ENCODE data around the gene CPB2.

CPB2 gene

GRCh38 chr13:46040763-46041162, 64.1 kb downstream of the CPB2 start:
- H3K9me3 ChIP-seq, result no peaks in the 10 kb centered on the region
- H3K9ac ChIP-seq, result no peak overlapping the region
- H3K4me1 ChIP-seq, result peaks cover 18% of the 10 kb centered on the region
- TF ChIP-seq Cebpa-rat (IDR thresholded peaks at IDR 0.05), result no peak
- no peak overlapping the region for H3K4me3 ChIP-seq
- H3K27ac ChIP-seq, result no peak overlapping the region
- H3K36me3 ChIP-seq, result peaks cover 49% of the 10 kb centered on the region
- no peaks in the 10 kb centered on the region for H3K27me3 ChIP-seq
- H4K20me1 ChIP-seq, result peaks cover 22% of the 10 kb centered on the region
- peak overlapping the region; percentile 59 for H3K4me2 ChIP-seq

DNA sequence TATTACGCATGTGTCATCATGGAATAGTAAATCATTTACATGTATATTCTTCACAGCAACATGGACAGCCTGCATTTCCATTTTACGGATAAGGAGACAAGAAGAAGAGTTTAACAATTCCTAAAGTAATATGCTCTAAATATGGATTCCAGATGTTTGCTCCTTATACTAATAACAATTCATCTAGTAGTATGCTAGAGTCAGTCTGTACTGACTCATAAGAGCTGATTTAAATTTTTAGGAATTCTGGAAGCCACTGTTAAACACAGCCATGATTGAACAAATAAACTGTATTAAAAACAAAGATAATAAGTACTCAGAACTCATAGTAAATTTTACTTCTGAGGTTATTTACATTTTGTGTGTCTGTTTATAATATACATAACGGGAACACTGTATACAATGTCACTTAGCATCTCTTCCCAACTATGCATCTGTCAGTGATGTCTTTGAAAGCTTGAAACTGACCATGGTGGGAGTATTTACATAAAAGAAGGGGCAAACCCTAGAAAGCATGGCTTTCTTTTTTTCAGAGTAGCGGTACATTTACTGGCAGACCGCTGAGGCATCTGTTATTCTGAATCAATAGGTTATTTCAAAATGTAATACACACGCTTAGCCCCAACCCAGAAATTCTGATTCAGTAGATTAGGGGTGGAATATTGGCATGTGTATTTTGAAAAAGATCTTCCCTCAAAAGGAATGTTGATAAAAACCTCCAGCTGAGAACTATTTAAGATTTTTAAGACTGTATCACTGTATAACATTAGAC, 65.2 kb downstream of the CPB2 start:
- H3K9ac ChIP-seq, result no peak overlapping the region
- no peak overlapping the region for H3K4me3 ChIP-seq
- H3K27me3 ChIP-seq, result no peaks in the 10 kb centered on the region
- H3K4me2 ChIP-seq, result peak overlapping the region; percentile 59
- peaks cover 10% of the 10 kb centered on the region; the same call in 1 of the 2 replicates for H4K20me1 ChIP-seq
- no peak overlapping the region for H3K27ac ChIP-seq
- TF ChIP-seq Cebpa-rat (IDR thresholded peaks at IDR 0.05), result no peak
- H3K36me3 ChIP-seq, result peaks cover 61% of the 10 kb centered on the region
- peaks cover 18% of the 10 kb centered on the region for H3K4me1 ChIP-seq
- H3K9me3 ChIP-seq, result peaks cover 6% of the 10 kb centered on the region

DNA sequence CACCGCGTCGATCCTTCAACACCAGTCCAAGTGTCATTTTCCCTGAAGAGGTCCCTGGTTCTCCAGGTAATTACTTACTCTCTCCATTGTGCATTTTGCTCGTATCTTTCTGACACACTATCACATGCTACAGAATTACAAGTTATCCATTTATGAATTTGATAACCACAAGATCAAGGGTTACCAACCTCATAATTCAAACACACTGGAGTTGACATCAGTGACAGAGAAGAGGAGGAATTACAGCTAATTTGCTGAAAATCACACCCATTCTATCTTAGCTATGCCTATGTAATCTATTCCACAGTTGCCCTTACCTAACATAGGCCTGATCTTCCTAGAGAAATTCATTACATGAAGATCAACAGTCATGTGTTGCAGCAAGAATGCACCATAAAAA, 66.5 kb downstream of the CPB2 start:
- Histone ChIP-seq H3K27ac (no peak overlapping the region), H3K4me2 (no peak overlapping the region), H3K9me3 (peaks cover 17% of the 10 kb centered on the region), H3K27me3 (no peaks in the 10 kb centered on the region), H3K4me1 (peaks cover 18% of the 10 kb centered on the region), H3K4me3 (no peak overlapping the region), H3K36me3 (peaks cover 74% of the 10 kb centered on the region), H3K9ac (no peak overlapping the region), H4K20me1 (peaks cover 7% of the 10 kb centered on the region; the same call in 1 of the 2 replicates)
- TF ChIP-seq Cebpa-rat (IDR thresholded peaks at IDR 0.05), result no peak

DNA sequence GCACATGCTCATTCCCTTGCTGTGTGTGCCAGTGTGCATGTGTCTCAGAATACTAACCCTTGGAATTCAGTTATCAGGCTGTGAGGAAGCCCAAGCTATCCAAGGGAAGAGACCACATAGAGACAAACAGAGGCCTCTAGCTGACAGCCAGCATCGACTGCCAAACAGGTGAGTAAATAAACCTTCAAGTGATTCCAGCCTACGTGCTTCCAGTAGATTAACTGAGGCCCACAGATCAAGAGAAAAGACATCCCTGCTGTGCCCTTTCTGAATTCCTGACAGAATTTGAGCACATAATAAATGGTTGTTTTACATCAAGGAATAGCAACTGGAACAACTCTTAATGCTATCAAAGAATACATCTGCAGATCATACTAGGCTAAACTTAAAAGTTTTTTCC, 69.8 kb downstream of the CPB2 start:
- Histone ChIP-seq H3K4me1 (peaks cover 6% of the 10 kb centered on the region), H3K36me3 (peaks cover 84% of the 10 kb centered on the region), H3K9ac (no peak overlapping the region), H3K4me2 (no peak overlapping the region), H3K27me3 (no peaks in the 10 kb centered on the region), H3K27ac (no peak overlapping the region), H3K4me3 (no peak overlapping the region), H3K9me3 (peaks cover 40% of the 10 kb centered on the region), H4K20me1 (peaks cover 6% of the 10 kb centered on the region; the same call in 1 of the 2 replicates)
- no peak for TF ChIP-seq Cebpa-rat (IDR thresholded peaks at IDR 0.05)

- no peak overlapping the region for H3K27ac ChIP-seq
- peaks cover 2% of the 10 kb centered on the region; the same call in 1 of the 2 replicates for H4K20me1 ChIP-seq
- H3K4me3 ChIP-seq, result no peak overlapping the region
- peaks cover 75% of the 10 kb centered on the region for H3K36me3 ChIP-seq
- no peak overlapping the region for H3K9ac ChIP-seq
- H3K4me2 ChIP-seq, result no peak overlapping the region
- no peaks in the 10 kb centered on the region for H3K27me3 ChIP-seq
- TF ChIP-seq Cebpa-rat (IDR thresholded peaks at IDR 0.05), result no peak
- peaks cover 57% of the 10 kb centered on the region for H3K9me3 ChIP-seq
- no peaks in the 10 kb centered on the region for H3K4me1 ChIP-seq
These were observed 72.5 kb downstream of the CPB2 start for GRCh38 chr13:46032341-46032740.

- H3K36me3 ChIP-seq, result peaks cover 77% of the 10 kb centered on the region
These were observed 73.1 kb downstream of the CPB2 start for GRCh38 chr13:46031581-46032263.

DNA sequence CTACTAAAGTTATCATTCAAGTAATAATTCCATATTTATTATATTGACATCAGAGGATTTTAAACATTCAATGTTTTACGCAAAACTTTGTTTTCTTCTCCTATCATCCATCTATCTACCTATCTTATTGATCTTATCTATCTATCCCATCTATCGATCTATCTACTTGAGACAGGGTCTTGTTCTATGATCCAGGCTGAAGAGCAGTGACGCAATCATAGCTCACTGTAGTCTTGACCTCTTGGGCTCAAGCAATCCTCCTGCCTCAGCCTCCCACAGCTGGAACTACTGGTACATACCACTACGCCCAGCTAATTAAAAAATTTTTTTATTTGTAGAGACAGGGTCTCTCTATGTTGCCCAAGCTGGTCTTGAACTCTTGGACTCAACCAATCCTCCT, 79.7 kb downstream of the CPB2 start:
- H3K4me3 ChIP-seq, result no peak overlapping the region
- H3K27ac ChIP-seq, result no peak overlapping the region
- no peak overlapping the region for H3K9ac ChIP-seq
- H3K4me2 ChIP-seq, result no peak overlapping the region
- H4K20me1 ChIP-seq, result peaks cover 6% of the 10 kb centered on the region; the same call in 1 of the 2 replicates
- peaks cover 23% of the 10 kb centered on the region; the same call in 1 of the 2 replicates for H3K36me3 ChIP-seq
- no peaks in the 10 kb centered on the region for H3K27me3 ChIP-seq
- TF ChIP-seq Cebpa-rat (IDR thresholded peaks at IDR 0.05), result no peak
- peaks cover 10% of the 10 kb centered on the region; the same call in 1 of the 2 replicates for H3K4me1 ChIP-seq
- H3K9me3 ChIP-seq, result peaks cover 17% of the 10 kb centered on the region

More at GRCh38 chr13:46031581-46032263, 73.1 kb downstream of the CPB2 start:
- H3K9ac ChIP-seq, result no peak overlapping the region
- no peaks in the 10 kb centered on the region for H3K27me3 ChIP-seq
- peaks cover 57% of the 10 kb centered on the region for H3K9me3 ChIP-seq
- H4K20me1 ChIP-seq, result peaks cover 6% of the 10 kb centered on the region; the same call in 1 of the 2 replicates
- no peak overlapping the region for H3K27ac ChIP-seq
- H3K4me1 ChIP-seq, result no peaks in the 10 kb centered on the region
- H3K4me2 ChIP-seq, result no peak overlapping the region
- no peak overlapping the region for H3K4me3 ChIP-seq
- no peak for TF ChIP-seq Cebpa-rat (IDR thresholded peaks at IDR 0.05)

GRCh38 chr13:46022481-46022880, 82.4 kb downstream of the CPB2 start:
- H3K4me3 ChIP-seq, result no peak overlapping the region
- peaks cover 37% of the 10 kb centered on the region for H3K36me3 ChIP-seq
- H3K27me3 ChIP-seq, result no peaks in the 10 kb centered on the region
- TF ChIP-seq Cebpa-rat (IDR thresholded peaks at IDR 0.05), result no peak
- H3K4me1 ChIP-seq, result peaks cover 10% of the 10 kb centered on the region; the same call in 1 of the 2 replicates
- H3K9ac ChIP-seq, result no peak overlapping the region
- no peak overlapping the region for H3K27ac ChIP-seq
- no peaks in the 10 kb centered on the region for H3K9me3 ChIP-seq
- H3K4me2 ChIP-seq, result 0 out of 2 replicates have a peak overlapping the region, but pooled peaks have one; percentile 5
- H4K20me1 ChIP-seq, result peaks cover 6% of the 10 kb centered on the region; the same call in 1 of the 2 replicates

DNA sequence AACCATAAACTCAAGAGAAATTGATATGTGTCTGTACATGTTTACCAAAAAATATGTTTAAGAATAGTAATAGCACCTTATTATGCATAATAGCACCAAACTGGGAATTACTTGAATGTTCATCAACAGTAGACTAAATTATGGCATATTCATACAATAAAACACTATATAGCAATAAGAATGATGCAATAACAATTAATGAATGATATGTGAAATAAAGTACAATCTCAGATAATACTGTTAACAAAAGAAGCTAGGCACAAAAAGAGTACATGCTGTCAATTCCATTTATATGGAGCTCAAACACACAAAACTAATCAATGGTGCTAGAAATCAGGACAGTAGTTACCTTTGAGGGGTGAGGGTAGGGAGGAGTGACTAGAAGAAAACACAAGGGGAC, 88.6 kb downstream of the CPB2 start:
- H3K27ac ChIP-seq, result no peak overlapping the region
- H4K20me1 ChIP-seq, result no peaks in the 10 kb centered on the region
- peaks cover 53% of the 10 kb centered on the region for H3K36me3 ChIP-seq
- TF ChIP-seq Cebpa-rat (IDR thresholded peaks at IDR 0.05), result no peak
- no peak overlapping the region for H3K9ac ChIP-seq
- no peak overlapping the region for H3K4me3 ChIP-seq
- no peak overlapping the region for H3K4me2 ChIP-seq
- H3K4me1 ChIP-seq, result no peaks in the 10 kb centered on the region
- no peaks in the 10 kb centered on the region for H3K9me3 ChIP-seq
- H3K27me3 ChIP-seq, result no peaks in the 10 kb centered on the region

- H3K4me2 ChIP-seq, result no peak overlapping the region
- no peak overlapping the region for H3K4me3 ChIP-seq
- H3K9me3 ChIP-seq, result no peaks in the 10 kb centered on the region
- no peak overlapping the region for H3K9ac ChIP-seq
- no peak overlapping the region for H3K27ac ChIP-seq
- no peaks in the 10 kb centered on the region for H3K4me1 ChIP-seq
- H4K20me1 ChIP-seq, result no peaks in the 10 kb centered on the region
- H3K36me3 ChIP-seq, result peaks cover 57% of the 10 kb centered on the region
- no peaks in the 10 kb centered on the region for H3K27me3 ChIP-seq
- TF ChIP-seq Cebpa-rat (IDR thresholded peaks at IDR 0.05), result no peak
These were observed 89.5 kb downstream of the CPB2 start for GRCh38 chr13:46015366-46015765.
